Caco-2 (cell line): ENCODE measurements around the gene TBC1D8. TPM values are rescaled to one million over a fixed set of nuclear protein-coding genes. Genes with fewer than 3 reads are reported as not detected.

Experiments used
- BruUV-seq: library from RNA; stranded (reverse); fragments of 400-500 nt; replicated peaks from 2 replicates; lab custom pipeline; 2021; lab: Mats Ljungman, UMichigan
- CTCF ChIA-PET: fragments of 300-600 bp; sonication (Branson Sonifier 250); formaldehyde crosslinking; loops from one replicate; lab custom pipeline; 2022; ENCODE audit warnings: antibody characterized with exemption; lab: Charles Lee
- POLR2A ChIA-PET: fragments of 300-600 bp; sonication (Branson Sonifier 250); formaldehyde crosslinking; loops from one replicate; lab custom pipeline; 2022; ENCODE audit warnings: antibody characterized with exemption; lab: Charles Lee
- DNase-seq, 2 experiments: peaks; one replicate each; pipeline versions ENCODE4 v3.0.0 to v3.0.0-alpha.2; 2020 to 2022
- H3K27me3 ChIP-seq: replicated peaks from 2 replicates; pipeline ENCODE4 v1.6.0; 2011; ENCODE audit warnings: low read length; ENCODE audit not compliant: control insufficient read depth, insufficient read depth
- H3K36me3 ChIP-seq: 2 replicates; pipeline ENCODE4 v1.5.1; 2011; ENCODE audit warnings: low read length; ENCODE audit not compliant: control insufficient read depth, insufficient read depth
- H3K4me1 ChIP-seq: fragments of 250-450 bp; sonication (Bioruptor Pico); 2 replicates; pipeline ENCODE4 v1.5.1; 2020; ENCODE audit warnings: mild to moderate bottlenecking
- H3K4me3 ChIP-seq: 2 replicates; pipeline ENCODE4 v1.5.1; 2011; ENCODE audit warnings: low read depth, mild to moderate bottlenecking, control low read depth, low read length
- H3K9me3 ChIP-seq: fragments of 250-450 bp; sonication (Bioruptor Pico); 2 replicates; pipeline ENCODE4 v1.5.1; 2020; ENCODE audit warnings: mild to moderate bottlenecking, moderate library complexity
- H3K27ac Mint-ChIP-seq: one replicate; pipeline ENCODE4 v1.8.0; 2022; ENCODE audit warnings: mixed read lengths; ENCODE audit not compliant: unreplicated experiment
- H3K27me3 Mint-ChIP-seq: one replicate; pipeline ENCODE4 v1.8.0; 2022; ENCODE audit warnings: mixed read lengths; ENCODE audit not compliant: insufficient read depth, unreplicated experiment
- H3K36me3 Mint-ChIP-seq: one replicate; pipeline ENCODE4 v1.8.0; 2022; ENCODE audit warnings: mild to moderate bottlenecking, mixed read lengths; ENCODE audit not compliant: insufficient read depth, unreplicated experiment
- H3K4me1 Mint-ChIP-seq: one replicate; pipeline ENCODE4 v1.8.0; 2022; ENCODE audit warnings: low read depth, mixed read lengths; ENCODE audit not compliant: unreplicated experiment
- H3K4me3 Mint-ChIP-seq: one replicate; pipeline ENCODE4 v1.8.0; 2022; ENCODE audit warnings: mild to moderate bottlenecking, moderate library complexity, mixed read lengths; ENCODE audit not compliant: unreplicated experiment
- H3K9me3 Mint-ChIP-seq: one replicate; pipeline ENCODE4 v1.8.0; 2022; ENCODE audit warnings: mixed read lengths; ENCODE audit not compliant: unreplicated experiment
- intact Hi-C: fragments of 100-400 bp; cut with micrococcal nuclease; formaldehyde crosslinking; loops from one replicate; pipeline ENCODE4 v1.10.0; 2022; ENCODE audit not compliant: unreplicated experiment
- total RNA-seq: library from RNA; stranded (reverse); gene quantifications from 2 replicates; pipeline ENCODE4 v1.2.3, GENCODE V29; 2022
- TF ChIP-seq, protein P1 (sequence below), 2 experiments: fragments of 200-600 bp in 1 of 2; IDR thresholded peaks; 1 replicate in 1 of 2; 2 replicates in 1 of 2; pipeline versions ENCODE4 v1.5.1 to v1.8.0; 2011 to 2022; ENCODE audit warnings: antibody characterized with exemption in 1 of 2, control low read depth in 1 of 2, inconsistent platforms in 1 of 2, low read depth in 1 of 2, low read length in 1 of 2, mild to moderate bottlenecking in 1 of 2, moderate library complexity in 1 of 2; ENCODE audit not compliant: insufficient read depth in 1 of 2, severe bottlenecking in 1 of 2, unreplicated experiment in 1 of 2

TBC1D8 gene
- total RNA-seq, 1 experiment from 2014 or later: 29.5 TPM

DNA sequence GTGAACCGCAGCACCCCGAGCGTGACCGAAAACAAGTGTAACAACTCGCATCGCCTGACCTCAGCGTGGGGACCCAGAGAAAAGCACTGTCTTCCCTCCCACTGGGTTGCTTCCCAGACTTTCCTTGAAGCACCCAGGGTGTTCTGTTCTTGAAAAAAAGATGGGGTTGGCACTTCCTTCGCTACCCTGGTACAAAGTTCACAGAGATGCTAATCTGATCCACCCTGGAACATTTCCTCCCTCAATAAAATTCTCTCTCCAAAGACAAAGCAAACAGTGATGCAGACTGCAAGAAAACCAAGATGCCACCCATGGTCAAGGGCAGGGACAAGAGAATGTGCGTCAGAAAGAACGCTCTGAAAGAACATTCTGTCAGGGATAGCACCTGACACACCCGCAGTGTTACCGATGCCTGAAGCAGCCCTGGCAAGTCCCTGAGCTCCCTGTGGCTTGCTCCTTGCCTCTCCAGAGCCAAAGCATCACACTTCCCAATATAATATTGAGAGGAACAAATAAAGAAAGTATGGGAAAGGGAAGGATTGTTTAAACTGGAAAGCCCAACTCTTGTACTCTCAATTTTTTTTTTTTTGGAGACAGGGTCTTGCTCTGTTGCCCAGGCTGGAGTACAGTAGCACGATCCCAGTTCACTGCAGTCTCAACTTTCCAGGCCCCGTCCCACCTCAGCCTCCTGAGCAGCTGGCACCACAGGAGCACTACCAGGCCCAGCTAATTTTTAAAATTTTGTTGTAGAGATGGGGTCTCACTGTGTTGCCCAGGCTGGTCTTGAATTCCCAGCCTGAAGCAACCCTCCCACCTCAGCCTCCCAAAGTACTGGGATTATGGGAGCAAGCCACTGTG, 70.7 kb downstream of the TBC1D8 start:
- no peak for DNase-seq

DNA sequence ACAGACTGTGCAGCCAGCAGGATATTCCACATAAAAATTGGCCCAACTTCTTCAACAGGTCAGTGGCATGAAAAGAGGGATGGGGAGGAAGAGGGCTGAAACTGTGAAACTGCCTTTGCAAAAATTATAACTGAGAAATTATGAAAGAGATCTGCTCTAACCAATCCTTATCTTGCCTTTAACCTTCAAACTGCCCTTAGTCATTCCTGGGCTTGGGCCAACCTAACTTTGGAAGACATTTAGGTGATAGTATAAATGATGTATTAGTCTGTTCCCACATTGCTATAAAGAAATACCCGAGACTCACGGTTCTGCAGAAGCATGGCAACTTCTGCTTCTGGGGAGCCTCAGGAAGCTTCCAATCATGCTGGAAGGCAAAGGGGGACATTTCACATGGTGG, 74.6 kb downstream of the TBC1D8 start:
- CTCF ChIA-PET: no interaction called here
- Mint-ChIP-seq H3K36me3 (peaks cover 5% of the 10 kb centered on the region), H3K4me3 (no peak overlapping the region)

More for the DNA sequence above, 70.7 kb downstream of the TBC1D8 start:
- H3K27ac Mint-ChIP-seq: no peak overlapping the region
- H3K9me3 Mint-ChIP-seq: peaks cover 8% of the 10 kb centered on the region
- BruUV-seq: no TSS peak
- Histone ChIP-seq H3K4me3 (no peak overlapping the region), H3K36me3 (no peaks in the 10 kb centered on the region), H3K4me1 (peaks cover 5% of the 10 kb centered on the region), H3K9me3 (no peaks in the 10 kb centered on the region), H3K27me3 (no peaks in the 10 kb centered on the region)
- no peaks in the 10 kb centered on the region for H3K27me3 Mint-ChIP-seq
- peaks cover 18% of the 10 kb centered on the region for H3K36me3 Mint-ChIP-seq
- POLR2A ChIA-PET: no interaction called here
- H3K4me3 Mint-ChIP-seq: no peak overlapping the region
- intact Hi-C loops: no loop called here
- TF ChIP-seq, protein P1, sequence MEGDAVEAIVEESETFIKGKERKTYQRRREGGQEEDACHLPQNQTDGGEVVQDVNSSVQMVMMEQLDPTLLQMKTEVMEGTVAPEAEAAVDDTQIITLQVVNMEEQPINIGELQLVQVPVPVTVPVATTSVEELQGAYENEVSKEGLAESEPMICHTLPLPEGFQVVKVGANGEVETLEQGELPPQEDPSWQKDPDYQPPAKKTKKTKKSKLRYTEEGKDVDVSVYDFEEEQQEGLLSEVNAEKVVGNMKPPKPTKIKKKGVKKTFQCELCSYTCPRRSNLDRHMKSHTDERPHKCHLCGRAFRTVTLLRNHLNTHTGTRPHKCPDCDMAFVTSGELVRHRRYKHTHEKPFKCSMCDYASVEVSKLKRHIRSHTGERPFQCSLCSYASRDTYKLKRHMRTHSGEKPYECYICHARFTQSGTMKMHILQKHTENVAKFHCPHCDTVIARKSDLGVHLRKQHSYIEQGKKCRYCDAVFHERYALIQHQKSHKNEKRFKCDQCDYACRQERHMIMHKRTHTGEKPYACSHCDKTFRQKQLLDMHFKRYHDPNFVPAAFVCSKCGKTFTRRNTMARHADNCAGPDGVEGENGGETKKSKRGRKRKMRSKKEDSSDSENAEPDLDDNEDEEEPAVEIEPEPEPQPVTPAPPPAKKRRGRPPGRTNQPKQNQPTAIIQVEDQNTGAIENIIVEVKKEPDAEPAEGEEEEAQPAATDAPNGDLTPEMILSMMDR (IDR thresholded peaks at IDR 0.05; ENCODE audit: insufficient read depth in 1 of 2, low read depth in 1 of 2, low read length in 1 of 2, severe bottlenecking in 1 of 2, unreplicated experiment in 1 of 2): no peak
- CTCF ChIA-PET: no interaction called here
- H3K4me1 Mint-ChIP-seq: no peaks in the 10 kb centered on the region

DNA sequence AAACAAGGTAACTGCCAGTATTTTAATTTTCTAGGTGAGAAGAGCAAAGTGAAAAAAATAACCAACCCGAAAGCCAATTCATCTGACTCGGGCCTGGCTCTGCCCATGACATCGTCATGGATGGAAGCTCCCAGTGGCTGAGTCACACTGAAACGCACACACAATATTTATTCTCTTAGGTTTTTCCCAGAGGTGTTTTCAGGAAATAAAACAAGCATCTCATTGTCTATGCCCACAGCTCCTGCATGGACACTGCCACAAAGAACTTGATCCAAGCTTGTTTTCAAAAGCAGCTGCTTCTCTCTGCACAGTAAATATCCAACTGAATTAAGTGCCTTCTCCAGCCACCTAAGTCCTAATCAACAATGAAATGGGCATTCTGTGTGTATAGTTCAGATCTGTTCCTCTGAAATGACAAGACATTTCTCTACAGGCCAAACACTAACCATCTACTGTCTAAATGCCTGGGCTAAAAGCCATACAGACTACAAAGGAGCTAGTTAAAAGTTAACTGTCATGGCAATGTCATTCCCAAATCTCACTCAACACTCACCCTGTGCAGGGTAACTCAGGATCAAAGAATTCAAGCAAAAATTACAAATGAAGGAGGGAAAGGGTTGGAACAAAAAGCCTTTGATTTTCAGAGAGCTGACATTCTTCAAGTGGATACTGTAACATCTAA, 86.2 kb downstream of the TBC1D8 start:
- POLR2A ChIA-PET: interaction anchor here (0.9 to 1.4 kb wide), 2 partner anchors 52 to 63 kb away, joined by 3 to 4 read pairs; partner anchors contain the start of gene RPL31
- intact Hi-C loops: no loop called here
- peaks cover 30% of the 10 kb centered on the region for H3K4me1 ChIP-seq
- no peaks in the 10 kb centered on the region for H3K27me3 ChIP-seq
- no peaks in the 10 kb centered on the region for H3K27me3 Mint-ChIP-seq
- no peaks in the 10 kb centered on the region for H3K9me3 ChIP-seq
- TF ChIP-seq, protein P1 (IDR thresholded peaks at IDR 0.05; ENCODE audit: insufficient read depth in 1 of 2, low read depth in 1 of 2, low read length in 1 of 2, severe bottlenecking in 1 of 2, unreplicated experiment in 1 of 2): no peak
- no peaks in the 10 kb centered on the region for H3K36me3 ChIP-seq
- BruUV-seq: no TSS peak
- H3K4me1 Mint-ChIP-seq: peaks cover 30% of the 10 kb centered on the region
- peak overlapping the region; percentile 52 for H3K4me3 Mint-ChIP-seq
- H3K9me3 Mint-ChIP-seq: no peaks in the 10 kb centered on the region
- peaks cover 13% of the 10 kb centered on the region for H3K36me3 Mint-ChIP-seq
- CTCF ChIA-PET: interaction anchor here (1.6 kb wide), 1 partner anchor 28 kb away, joined by 4 read pairs; no protein-coding TSS in a partner anchor
- peak in 1 of 2 experiments; percentile 18 for DNase-seq
- no peak overlapping the region for H3K4me3 ChIP-seq
- H3K27ac Mint-ChIP-seq: peak overlapping the region; percentile 80

More for the DNA sequence above, 74.6 kb downstream of the TBC1D8 start:
- DNase-seq: no peak
- peaks cover 10% of the 10 kb centered on the region for H3K9me3 Mint-ChIP-seq
- H3K4me3 ChIP-seq: no peak overlapping the region
- no peaks in the 10 kb centered on the region for H3K27me3 Mint-ChIP-seq
- H3K9me3 ChIP-seq: no peaks in the 10 kb centered on the region
- TF ChIP-seq, protein P1 (IDR thresholded peaks at IDR 0.05; ENCODE audit: insufficient read depth in 1 of 2, low read depth in 1 of 2, low read length in 1 of 2, severe bottlenecking in 1 of 2, unreplicated experiment in 1 of 2): no peak
- POLR2A ChIA-PET: no interaction called here
- H3K36me3 ChIP-seq: no peaks in the 10 kb centered on the region
- no peaks in the 10 kb centered on the region for H3K4me1 Mint-ChIP-seq
- H3K27ac Mint-ChIP-seq: no peak overlapping the region
- no TSS peak for BruUV-seq
- H3K4me1 ChIP-seq: 0 out of 2 replicates have a peak, but pooled peaks cover 8% of the 10 kb centered on the region
- intact Hi-C loops: no loop called here
- no peaks in the 10 kb centered on the region for H3K27me3 ChIP-seq
